Naive thymus-derived CD8-positive, alpha-beta T cell (primary cell): ENCODE data around the gene COMTD1. TPM values are rescaled to one million over a fixed set of nuclear protein-coding genes. Genes with fewer than 3 reads are reported as not detected.
"Not testable (repeated sequence)": the region's sequence is repeated elsewhere in the genome, so short reads cannot be mapped to it uniquely, and the experiment has no call there.

Source experiments
- ATAC-seq, 2 donors: fragments of 150-1000 bp; cut with Tn5 transposase in 1 of 2; sonication (Bioruptor Pico), chemical (Tn5 transposase) in 1 of 2; 1 replicate in 1 of 2; 2 replicates in 1 of 2; pipeline ENCODE4 v1.10.0; 2021; ENCODE audit warnings: mild to moderate bottlenecking in 2 of 2, moderate library complexity in 2 of 2
- POLR2A ChIA-PET: fragments of 350-600 bp; sonication (Branson Sonifier 250); formaldehyde crosslinking; loops from one replicate; lab custom pipeline; 2021; ENCODE audit warnings: antibody characterized with exemption; lab: Charles Lee
- DNase-seq, 10 donors: peaks; one replicate each; pipeline versions ENCODE4 v3.0.0 to v3.0.0-alpha.2; 2020 to 2022
- H3K27ac Mint-ChIP-seq, 10 donors: one replicate each; pipeline ENCODE4 v1.8.0; 2020 to 2022; ENCODE audit warnings: mild to moderate bottlenecking in 10 of 10, mixed read lengths in 10 of 10, moderate library complexity in 4 of 10, inconsistent platforms in 1 of 10
- H3K27me3 Mint-ChIP-seq, 5 donors: one replicate each; pipeline ENCODE4 v1.8.0; 2021 to 2022; ENCODE audit warnings: mixed read lengths in 5 of 5
- H3K36me3 Mint-ChIP-seq, 3 donors: one replicate each; pipeline ENCODE4 v1.8.0; 2020 to 2022; ENCODE audit warnings: mixed read lengths in 3 of 3, mild to moderate bottlenecking in 2 of 3, inconsistent platforms in 1 of 3
- H3K4me1 Mint-ChIP-seq, 4 donors: one replicate each; pipeline ENCODE4 v1.8.0; 2021 to 2022; ENCODE audit warnings: mixed read lengths in 4 of 4
- H3K4me3 Mint-ChIP-seq, 10 donors: one replicate each; pipeline ENCODE4 v1.8.0; 2020 to 2022; ENCODE audit warnings: mild to moderate bottlenecking in 10 of 10, mixed read lengths in 10 of 10, moderate library complexity in 6 of 10, inconsistent platforms in 1 of 10
- H3K9me3 Mint-ChIP-seq, 9 donors: one replicate each; pipeline ENCODE4 v1.8.0; 2020 to 2022; ENCODE audit warnings: mixed read lengths in 9 of 9, mild to moderate bottlenecking in 3 of 9, inconsistent platforms in 1 of 9, moderate library complexity in 1 of 9
- polyA plus RNA-seq, 3 donors: library from polyadenylated mRNA; unstranded; fragments of 300-500 nt; fragmentation: Illumina TruSeq; gene quantifications; one replicate each; pipeline ENCODE4 v1.2.3, GENCODE V29; 2021
- total RNA-seq, 8 experiments: library from RNA in 2 of 8; stranded (reverse) in 2 of 8; gene quantifications; one replicate each; pipeline ENCODE4 v1.2.3 and lab custom pipeline; 2021 to 2026

The COMTD1 gene
- total and polyA plus RNA-seq, 5 experiments from 2014 or later, result 8.1 to 26.0 (median 13.7) TPM

DNA sequence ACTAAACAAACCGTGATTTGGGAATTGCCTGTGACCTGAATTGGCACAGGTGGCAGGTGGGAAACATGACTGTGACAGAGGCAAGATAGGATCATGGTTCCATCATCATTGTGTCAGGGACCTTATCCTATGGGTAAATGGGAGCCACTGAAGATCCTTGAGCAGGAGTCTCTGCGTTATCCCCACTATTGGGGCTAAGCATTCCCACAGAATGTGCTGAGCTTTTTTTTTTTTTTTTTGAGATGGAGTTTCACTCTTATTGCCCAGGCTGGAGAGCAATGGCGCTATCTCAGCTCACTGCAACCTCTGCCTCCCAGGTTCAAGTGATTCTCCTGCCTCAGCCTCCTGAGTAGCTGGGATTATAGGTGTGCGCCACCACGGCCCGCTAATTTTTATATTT is 35.8 kb downstream of the COMTD1 start:
- H3K9me3 Mint-ChIP-seq, ATAC-seq, H3K4me3 Mint-ChIP-seq, H3K36me3 Mint-ChIP-seq, DNase-seq, H3K27me3 Mint-ChIP-seq, H3K4me1 Mint-ChIP-seq: not testable (repeated sequence)
- POLR2A ChIA-PET, result interaction anchor here (0.7 kb wide), 1 partner anchor 81 kb away, joined by 6 read pairs; no protein-coding TSS in a partner anchor
- H3K27ac Mint-ChIP-seq, result peak overlapping the region in 1 of 10 donors; percentile 7

DNA sequence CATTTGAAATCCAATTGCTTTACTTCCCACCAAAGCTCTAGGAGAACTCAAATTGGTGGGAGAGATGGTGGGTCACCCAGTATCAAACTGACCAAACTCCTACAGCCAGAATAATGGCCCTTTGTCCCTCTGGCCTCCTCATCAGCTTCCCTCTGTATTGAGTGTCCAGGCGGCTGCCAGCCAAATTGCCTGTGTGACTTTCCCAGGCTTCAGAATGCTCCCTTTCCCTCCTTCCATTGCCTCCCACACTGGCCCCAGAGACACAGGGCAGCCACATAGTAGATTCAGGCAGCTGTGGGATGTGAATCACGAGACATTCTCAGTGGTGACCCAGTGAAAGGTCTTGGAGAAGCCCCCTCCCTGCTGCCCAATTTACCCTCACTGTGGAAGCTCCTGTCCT is 37.9 kb downstream of the COMTD1 start:
- Mint-ChIP-seq H3K27me3 (no peaks in the 10 kb centered on the region), H3K9me3 (no peaks in the 10 kb centered on the region), H3K4me1 (peaks cover 0 to 5% (median 2%) of the 10 kb centered on the region in 4 donors), H3K27ac (peak overlapping the region in 1 of 10 donors; percentile 27), H3K4me3 (no peak overlapping the region), H3K36me3 (peaks cover 0 to 2% (median 0%) of the 10 kb centered on the region in 3 donors)
- ATAC-seq (no peak), DNase-seq (no peak)
- POLR2A ChIA-PET, result interaction anchor here (1.6 kb wide), 1 partner anchor 12 kb away, joined by 5 read pairs; the partner anchor contains the start of gene VDAC2

DNA sequence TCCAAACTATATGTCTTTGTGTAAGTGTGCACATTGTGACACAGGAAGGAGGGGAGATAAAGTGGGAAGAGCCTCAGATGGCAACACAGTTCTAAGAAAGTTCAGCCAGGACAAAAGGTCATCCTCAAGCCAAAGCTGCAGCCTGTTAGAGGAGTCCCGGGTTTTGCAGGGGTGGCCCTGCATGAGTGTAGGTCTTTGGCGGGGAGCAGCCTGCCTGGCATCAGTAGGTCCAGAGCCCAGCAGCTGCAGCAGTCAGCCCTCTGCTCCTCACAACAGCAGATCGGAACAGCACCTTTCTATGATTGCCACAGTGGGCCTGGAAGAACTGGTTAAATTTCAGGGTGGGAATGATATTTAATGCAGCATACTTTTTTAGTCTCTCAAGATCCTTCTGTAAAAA is 38.7 kb downstream of the COMTD1 start:
- DNase-seq (no peak), ATAC-seq (no peak)
- H3K36me3 Mint-ChIP-seq, result peaks cover 0 to 2% (median 0%) of the 10 kb centered on the region in 3 donors
- peaks cover 0 to 4% (median 1%) of the 10 kb centered on the region in 4 donors for H3K4me1 Mint-ChIP-seq
- no peaks in the 10 kb centered on the region for H3K27me3 Mint-ChIP-seq
- no peak overlapping the region for H3K4me3 Mint-ChIP-seq
- POLR2A ChIA-PET, result no interaction called here
- peak overlapping the region in 1 of 10 donors; percentile 4 for H3K27ac Mint-ChIP-seq
- no peaks in the 10 kb centered on the region for H3K9me3 Mint-ChIP-seq

DNA sequence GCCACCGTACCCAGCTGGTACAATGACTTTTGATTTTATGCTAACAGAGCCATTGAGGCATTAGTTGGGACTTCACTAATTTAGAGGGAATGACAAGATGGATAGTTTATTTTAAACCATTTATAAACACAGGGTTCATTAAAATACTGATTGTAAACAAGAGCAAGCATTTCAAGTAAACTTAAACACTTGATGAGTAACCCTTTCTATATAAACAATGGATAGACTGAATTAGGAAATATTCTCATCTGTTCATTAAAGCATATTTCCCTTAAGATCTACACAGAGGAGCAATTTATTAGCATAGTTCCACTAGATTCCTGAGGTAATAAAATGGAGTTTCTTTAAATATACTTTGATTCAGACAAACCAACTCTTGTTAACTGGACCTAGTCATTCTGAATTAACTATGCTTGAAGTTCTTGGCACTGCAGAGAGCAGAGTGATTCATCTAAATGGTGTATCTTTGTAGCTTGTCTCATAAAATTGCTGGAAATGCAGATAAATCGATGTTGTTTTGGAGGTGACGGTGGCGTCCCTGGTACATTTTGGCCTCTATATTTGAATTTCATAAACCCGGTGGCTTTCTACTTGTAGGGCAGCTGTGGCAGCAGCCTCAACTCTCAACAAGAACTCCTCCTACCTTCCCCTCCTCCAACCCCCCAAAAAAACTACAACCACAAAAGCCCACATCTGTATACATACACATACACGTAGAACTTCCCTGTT is 40.6 kb downstream of the COMTD1 start:
- Mint-ChIP-seq H3K4me3 (no peak overlapping the region), H3K36me3 (peaks cover 0 to 1% (median 0%) of the 10 kb centered on the region in 3 donors), H3K27ac (peak overlapping the region in 1 of 10 donors; percentile 47), H3K27me3 (no peaks in the 10 kb centered on the region), H3K4me1 (peaks cover 0 to 1% (median under 1%) of the 10 kb centered on the region in 4 donors), H3K9me3 (no peaks in the 10 kb centered on the region)
- POLR2A ChIA-PET, result interaction anchor here (0.7 to 1.1 kb wide), 2 partner anchors 33 to 35 kb away, joined by 3 to 9 read pairs; no protein-coding TSS in a partner anchor
- no peak for ATAC-seq
- DNase-seq, result no peak

DNA sequence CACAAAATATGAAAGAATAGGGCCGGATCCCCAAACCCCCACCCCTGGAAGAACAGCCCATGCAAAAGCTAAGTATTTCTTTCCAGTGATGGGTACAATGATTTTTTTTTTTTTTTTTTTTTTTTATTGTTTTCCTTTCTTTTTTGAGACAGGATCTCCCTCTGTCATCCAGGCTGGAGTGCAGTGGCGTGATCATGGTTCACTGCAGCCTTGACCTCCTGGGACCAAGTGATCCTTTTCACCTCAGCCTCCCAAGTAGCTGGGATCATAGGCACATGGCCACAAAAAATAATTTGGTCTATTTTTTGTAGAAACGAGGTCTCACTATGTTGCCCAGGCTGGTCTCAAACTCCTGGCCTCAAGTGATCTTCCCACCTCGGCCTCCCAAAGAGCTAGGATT is 41.1 kb downstream of the COMTD1 start:
- not testable (repeated sequence) for H3K27ac Mint-ChIP-seq, H3K4me1 Mint-ChIP-seq, ATAC-seq, H3K27me3 Mint-ChIP-seq, DNase-seq, H3K9me3 Mint-ChIP-seq, H3K36me3 Mint-ChIP-seq, H3K4me3 Mint-ChIP-seq
- POLR2A ChIA-PET, result interaction anchor here (0.7 to 1.1 kb wide), 2 partner anchors 34 to 35 kb away, joined by 3 to 9 read pairs; no protein-coding TSS in a partner anchor

DNA sequence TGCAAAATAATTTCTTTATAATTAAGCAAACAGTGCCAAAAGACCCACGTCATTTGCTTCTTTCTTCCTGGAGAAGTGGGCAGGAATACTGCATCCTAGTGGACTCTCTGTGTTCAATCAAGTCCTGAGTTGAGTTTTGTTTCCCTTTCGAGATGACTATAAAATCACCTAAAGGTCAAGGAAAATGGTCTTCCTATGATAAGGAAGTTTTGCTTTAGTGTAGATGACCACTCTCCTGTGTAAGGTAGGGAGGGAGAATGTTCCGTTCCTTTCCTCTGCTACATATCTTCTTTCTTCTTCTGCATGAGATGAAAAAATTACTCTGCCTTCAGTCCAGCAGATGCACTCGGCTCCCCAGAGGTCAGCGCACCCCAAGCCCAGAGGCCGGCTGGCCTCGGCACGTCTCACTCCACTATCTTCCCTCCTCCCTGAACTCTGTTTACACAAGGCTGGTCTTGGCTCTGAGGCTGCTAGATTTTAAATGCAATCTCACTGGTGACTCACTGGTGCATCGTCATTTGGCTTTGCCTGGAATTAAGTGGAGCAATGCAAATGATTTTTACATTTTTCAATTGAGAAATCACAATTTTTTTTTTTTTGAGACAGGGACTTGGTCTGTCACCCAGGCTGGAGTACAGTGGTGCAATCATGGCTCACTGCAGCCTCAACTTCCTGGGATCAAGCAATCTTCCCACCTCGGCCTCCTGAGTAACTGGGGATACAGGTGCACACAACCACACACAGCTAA is 43.8 kb downstream of the COMTD1 start:
- peaks cover 0 to 1% (median 0%) of the 10 kb centered on the region in 3 donors for H3K36me3 Mint-ChIP-seq
- no peaks in the 10 kb centered on the region for H3K27me3 Mint-ChIP-seq
- no peak overlapping the region for H3K4me3 Mint-ChIP-seq
- no peak for DNase-seq
- POLR2A ChIA-PET, result interaction anchor here (2.1 kb wide), 1 partner anchor 10 kb away, joined by 5 read pairs; no protein-coding TSS in a partner anchor
- ATAC-seq, result no peak
- peak overlapping the region in 3 of 10 donors; percentile 34 to 41 (median 38) for H3K27ac Mint-ChIP-seq
- peaks cover 5 to 14% (median 6%) of the 10 kb centered on the region in 4 donors for H3K4me1 Mint-ChIP-seq
- no peaks in the 10 kb centered on the region for H3K9me3 Mint-ChIP-seq

DNA sequence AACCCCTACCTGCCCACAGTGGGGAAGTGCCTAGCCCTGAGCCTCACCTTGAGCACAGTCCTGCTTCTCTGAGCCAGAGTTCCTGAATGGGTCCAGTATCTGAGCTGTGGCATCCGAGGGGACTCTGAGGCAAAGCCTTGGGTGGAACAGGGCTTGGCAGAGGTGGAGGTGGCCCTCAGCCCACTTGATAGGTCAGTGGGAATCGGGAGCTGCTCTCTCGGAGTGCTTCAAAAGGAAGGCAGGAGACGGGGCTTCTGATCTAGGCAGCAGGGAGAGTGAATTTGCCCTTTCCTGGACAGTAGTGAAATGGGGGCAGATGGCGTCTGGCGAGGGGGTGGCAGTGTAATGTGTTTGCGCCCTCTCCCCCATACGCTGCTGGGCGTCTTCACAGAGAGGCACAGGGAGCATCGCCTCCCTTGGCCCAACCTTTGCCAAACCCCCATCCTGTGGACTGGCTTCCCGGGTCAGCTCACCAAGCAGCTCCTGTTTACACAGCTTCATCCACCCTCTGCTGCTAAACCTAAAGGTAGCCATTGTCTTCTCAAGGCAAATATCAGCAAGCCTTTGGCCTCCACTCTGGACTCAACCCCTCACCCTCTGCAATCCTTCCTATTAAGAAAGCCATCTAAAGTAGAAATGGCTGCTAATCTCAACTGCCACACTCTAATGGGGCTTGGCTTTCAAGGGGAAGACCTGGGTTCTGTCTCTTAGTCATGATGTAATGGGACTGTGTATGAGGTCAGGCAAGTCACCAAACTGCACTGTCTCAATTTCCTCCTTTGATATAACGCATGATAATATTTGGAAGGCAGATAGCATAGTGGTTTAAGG is 46.3 kb downstream of the COMTD1 start:
- DNase-seq, result no peak
- ATAC-seq, result no peak
- peaks cover 0 to 2% (median 1%) of the 10 kb centered on the region in 3 donors for H3K36me3 Mint-ChIP-seq
- POLR2A ChIA-PET, result interaction anchor here (1.7 to 3.6 kb wide), 3 partner anchors 21 to 78 kb away, joined by 8 to 56 read pairs (median 9); partner anchors contain the start of genes SAMD8 and VDAC2
- peaks cover 5 to 14% (median 6%) of the 10 kb centered on the region in 4 donors for H3K4me1 Mint-ChIP-seq
- H3K9me3 Mint-ChIP-seq, result no peaks in the 10 kb centered on the region
- peak overlapping the region in 1 of 10 donors; percentile 30 for H3K4me3 Mint-ChIP-seq
- H3K27ac Mint-ChIP-seq, result peak overlapping the region in 6 of 10 donors; percentile 21 to 95 (median 46)
- no peaks in the 10 kb centered on the region for H3K27me3 Mint-ChIP-seq

DNA sequence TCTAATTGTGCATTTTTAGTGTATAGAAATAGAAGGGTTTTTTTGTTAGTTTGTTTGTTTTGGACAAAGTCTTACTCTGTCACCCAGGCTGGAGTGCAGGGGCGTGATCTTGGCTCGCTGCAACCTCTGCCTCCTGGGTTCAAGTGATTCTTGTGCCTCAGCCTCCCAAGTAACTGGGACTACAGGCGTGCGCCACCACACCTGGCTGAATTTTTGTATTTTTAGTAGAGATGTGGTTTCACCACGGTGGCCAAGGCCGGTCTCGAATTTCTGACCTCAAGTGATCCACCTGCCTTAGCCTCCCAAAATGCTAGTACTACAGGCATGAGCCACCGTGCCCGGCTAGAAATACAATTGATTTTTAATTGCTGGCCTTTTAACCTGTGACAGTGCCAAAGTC is 47.2 kb downstream of the COMTD1 start:
- H3K36me3 Mint-ChIP-seq, ATAC-seq, H3K9me3 Mint-ChIP-seq, H3K27me3 Mint-ChIP-seq: not testable (repeated sequence)
- Mint-ChIP-seq H3K27ac (peak overlapping the region; percentile 83 to 98 (median 95)), H3K4me1 (peaks cover 5 to 14% (median 6%) of the 10 kb centered on the region in 4 donors), H3K4me3 (peak overlapping the region in 1 of 10 donors; percentile 52)
- peak in 1 of 10 donors; percentile 3 for DNase-seq
- POLR2A ChIA-PET, result interaction anchor here (0.9 to 3.6 kb wide), 7 partner anchors 17 to 77 kb away, joined by 3 to 56 read pairs (median 8); partner anchors contain the start of genes COMTD1, SAMD8 and VDAC2

DNA sequence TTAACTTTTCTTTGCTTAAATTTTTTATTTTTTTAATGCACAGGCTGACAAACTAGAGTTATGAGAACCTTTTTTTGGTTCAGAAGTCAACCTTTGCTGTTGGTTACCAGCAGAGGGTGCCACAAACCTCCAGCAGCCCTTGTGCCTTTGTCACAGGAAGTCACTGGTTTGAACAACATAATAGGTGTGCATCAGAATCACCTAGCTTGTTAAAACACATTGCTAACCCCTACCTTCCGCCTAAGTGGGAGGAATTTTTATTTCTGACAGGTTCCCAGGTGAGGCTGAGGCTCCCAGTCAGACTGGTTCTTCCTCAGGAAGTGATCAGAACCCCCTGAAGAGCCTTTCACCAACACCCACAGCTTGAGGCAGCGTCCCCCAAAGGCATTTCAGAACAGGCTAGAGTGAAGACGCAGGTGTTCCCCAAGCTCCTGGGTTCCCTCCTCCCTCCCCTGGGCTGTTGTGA is 47.8 kb downstream of the COMTD1 start:
- H3K36me3 Mint-ChIP-seq, result peaks cover 0 to 2% (median 1%) of the 10 kb centered on the region in 3 donors
- peak overlapping the region; percentile 83 to 98 (median 95) for H3K27ac Mint-ChIP-seq
- H3K4me1 Mint-ChIP-seq, result peaks cover 6 to 14% (median 6%) of the 10 kb centered on the region in 4 donors
- H3K9me3 Mint-ChIP-seq, result no peaks in the 10 kb centered on the region
- DNase-seq (peak; percentile 37 to 87 (median 76)), ATAC-seq (peak; percentile 97 to 99)
- POLR2A ChIA-PET, result interaction anchor here (0.5 to 3.6 kb wide), 8 partner anchors 17 to 85 kb away, joined by 3 to 56 read pairs (median 6); partner anchors contain the start of genes COMTD1, SAMD8 and VDAC2
- peak overlapping the region in 6 of 10 donors; percentile 26 to 68 (median 50) for H3K4me3 Mint-ChIP-seq
- no peaks in the 10 kb centered on the region for H3K27me3 Mint-ChIP-seq

DNA sequence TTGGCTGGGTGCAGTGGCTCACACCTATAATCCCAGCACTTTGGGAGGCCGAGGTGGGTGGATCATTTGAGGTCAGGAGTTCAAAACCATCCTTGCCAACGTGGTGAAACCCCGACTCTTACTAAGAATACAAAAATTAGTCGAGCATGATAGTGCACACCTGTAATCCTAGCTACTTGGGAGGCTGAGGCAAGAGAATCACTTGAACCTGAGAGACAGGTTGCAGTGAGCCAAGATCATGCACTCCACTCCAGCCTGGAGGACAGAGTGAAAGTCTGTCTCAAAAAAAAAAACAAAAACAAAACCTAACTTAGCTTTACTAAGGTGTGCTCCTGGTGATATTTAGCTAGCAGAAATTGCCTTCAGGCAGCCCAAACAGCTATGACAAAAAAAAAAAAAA is 49.4 kb downstream of the COMTD1 start:
- POLR2A ChIA-PET, result interaction anchor here (0.5 to 3.6 kb wide), 6 partner anchors 12 to 75 kb away, joined by 3 to 56 read pairs (median 11); partner anchors contain the start of genes COMTD1, SAMD8 and VDAC2
- no peaks in the 10 kb centered on the region for H3K9me3 Mint-ChIP-seq

More for the DNA sequence above, 49.4 kb downstream of the COMTD1 start:
- no peak for DNase-seq
- Mint-ChIP-seq H3K36me3 (peaks cover 0 to 7% (median 0%) of the 10 kb centered on the region in 3 donors), H3K4me3 (no peak overlapping the region), H3K4me1 (peaks cover 5 to 18% (median 6%) of the 10 kb centered on the region in 4 donors), H3K27ac (peak overlapping the region in 6 of 10 donors; percentile 67 to 88 (median 76)), H3K27me3 (no peaks in the 10 kb centered on the region)
- no peak for ATAC-seq
